ENCODE results near the gene MCM5. TPM values are rescaled to one million over a fixed set of nuclear protein-coding genes. Genes with fewer than 3 reads are reported as not detected.

Gene MCM5
- total RNA-seq, 1 donor from 2014 or later, result 80.9 TPM

DNA sequence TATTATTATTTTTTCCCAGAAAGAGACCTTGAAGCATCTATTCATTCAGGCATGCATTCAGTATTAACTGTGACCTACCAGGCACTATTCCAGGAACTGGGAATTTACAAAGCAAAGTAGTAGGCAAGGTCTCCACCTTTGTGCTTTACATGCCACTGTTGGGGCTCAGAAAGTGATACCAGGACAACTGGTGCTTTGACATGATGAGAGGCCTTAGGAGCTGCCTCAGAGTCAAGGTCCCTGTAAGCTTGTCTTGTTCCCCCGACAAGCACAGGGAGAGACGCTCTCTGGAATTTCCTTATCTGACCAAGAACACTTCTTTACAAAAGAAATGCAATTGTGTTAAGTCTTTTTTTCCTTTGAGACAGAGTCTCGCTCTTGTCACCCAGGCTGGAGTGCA, 21.3 kb upstream of the MCM5 start:
- no peak for DNase-seq (ENCODE audit: low spot score)
- H3K27ac Mint-ChIP-seq (ENCODE audit: unreplicated experiment), result peak overlapping the region; percentile 67
- peaks cover 7% of the 10 kb centered on the region for H3K27me3 Mint-ChIP-seq (ENCODE audit: unreplicated experiment)
- no peaks in the 10 kb centered on the region for H3K36me3 Mint-ChIP-seq (ENCODE audit: low read depth, unreplicated experiment)
- H3K4me3 Mint-ChIP-seq (ENCODE audit: unreplicated experiment), result no peak overlapping the region
- H3K4me1 Mint-ChIP-seq (ENCODE audit: unreplicated experiment), result peaks cover 49% of the 10 kb centered on the region
- no peaks in the 10 kb centered on the region for H3K9me3 Mint-ChIP-seq (ENCODE audit: unreplicated experiment)
- no peak for TF ChIP-seq CTCF (IDR thresholded peaks at IDR 0.05; ENCODE audit: unreplicated experiment)

DNA sequence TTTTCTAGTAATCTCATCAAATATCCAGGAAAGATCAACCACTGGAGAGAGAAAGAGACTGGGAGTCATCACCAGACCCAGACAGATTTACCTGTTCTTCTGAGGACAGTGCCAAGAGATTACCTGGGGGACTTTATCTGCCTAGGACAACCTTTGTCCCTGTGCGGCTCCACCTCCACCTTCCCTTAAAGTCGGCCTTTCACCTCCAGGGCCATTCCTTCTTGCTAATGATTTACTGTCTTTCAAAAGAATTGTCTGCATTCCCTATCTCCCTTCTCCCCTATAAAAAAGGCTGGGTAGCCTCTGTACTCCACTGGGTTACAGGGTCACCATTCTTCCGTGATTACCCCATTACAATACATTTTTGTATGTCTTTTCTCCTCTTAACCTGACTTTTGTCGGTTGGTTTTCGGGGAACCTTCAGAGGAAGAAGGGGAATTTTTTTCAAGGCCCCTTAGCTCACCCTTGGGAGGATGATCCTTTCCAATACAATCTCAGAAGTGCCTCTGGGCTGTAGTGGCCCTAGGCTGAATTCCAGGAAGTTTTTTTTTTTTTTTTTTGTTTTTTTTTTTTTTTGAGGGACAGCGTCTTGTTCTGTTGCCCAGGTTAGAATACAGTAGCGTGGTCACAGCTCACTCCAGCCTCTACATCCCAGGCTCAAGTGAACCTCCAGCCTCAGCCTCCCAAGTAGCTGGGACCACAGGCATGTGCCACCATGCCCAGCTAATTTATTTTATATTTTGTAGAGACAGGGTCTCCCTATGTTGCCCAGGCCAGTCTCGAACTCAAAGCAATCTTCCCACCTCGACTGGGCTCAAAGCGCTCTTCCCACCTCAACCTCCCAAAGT, 20.6 kb upstream of the MCM5 start:
- Mint-ChIP-seq H3K9me3 (ENCODE audit: unreplicated experiment) (no peaks in the 10 kb centered on the region), H3K27me3 (ENCODE audit: unreplicated experiment) (peaks cover 7% of the 10 kb centered on the region), H3K4me3 (ENCODE audit: unreplicated experiment) (peak overlapping the region; percentile 42), H3K36me3 (ENCODE audit: low read depth, unreplicated experiment) (no peaks in the 10 kb centered on the region), H3K27ac (ENCODE audit: unreplicated experiment) (peak overlapping the region; percentile 67), H3K4me1 (ENCODE audit: unreplicated experiment) (peaks cover 44% of the 10 kb centered on the region)
- TF ChIP-seq CTCF (IDR thresholded peaks at IDR 0.05; ENCODE audit: unreplicated experiment), result no peak
- no peak for DNase-seq (ENCODE audit: low spot score)

GRCh38 chr22:35380013-35380412, 19.9 kb upstream of the MCM5 start:
- H3K9me3 Mint-ChIP-seq (ENCODE audit: unreplicated experiment), result no peaks in the 10 kb centered on the region
- no peaks in the 10 kb centered on the region for H3K36me3 Mint-ChIP-seq (ENCODE audit: low read depth, unreplicated experiment)
- DNase-seq (ENCODE audit: low spot score), result no peak
- H3K27ac Mint-ChIP-seq (ENCODE audit: unreplicated experiment), result no peak overlapping the region
- peaks cover 44% of the 10 kb centered on the region for H3K4me1 Mint-ChIP-seq (ENCODE audit: unreplicated experiment)
- H3K4me3 Mint-ChIP-seq (ENCODE audit: unreplicated experiment), result peak overlapping the region; percentile 42
- H3K27me3 Mint-ChIP-seq (ENCODE audit: unreplicated experiment), result peaks cover 7% of the 10 kb centered on the region
- no peak for TF ChIP-seq CTCF (IDR thresholded peaks at IDR 0.05; ENCODE audit: unreplicated experiment)

DNA sequence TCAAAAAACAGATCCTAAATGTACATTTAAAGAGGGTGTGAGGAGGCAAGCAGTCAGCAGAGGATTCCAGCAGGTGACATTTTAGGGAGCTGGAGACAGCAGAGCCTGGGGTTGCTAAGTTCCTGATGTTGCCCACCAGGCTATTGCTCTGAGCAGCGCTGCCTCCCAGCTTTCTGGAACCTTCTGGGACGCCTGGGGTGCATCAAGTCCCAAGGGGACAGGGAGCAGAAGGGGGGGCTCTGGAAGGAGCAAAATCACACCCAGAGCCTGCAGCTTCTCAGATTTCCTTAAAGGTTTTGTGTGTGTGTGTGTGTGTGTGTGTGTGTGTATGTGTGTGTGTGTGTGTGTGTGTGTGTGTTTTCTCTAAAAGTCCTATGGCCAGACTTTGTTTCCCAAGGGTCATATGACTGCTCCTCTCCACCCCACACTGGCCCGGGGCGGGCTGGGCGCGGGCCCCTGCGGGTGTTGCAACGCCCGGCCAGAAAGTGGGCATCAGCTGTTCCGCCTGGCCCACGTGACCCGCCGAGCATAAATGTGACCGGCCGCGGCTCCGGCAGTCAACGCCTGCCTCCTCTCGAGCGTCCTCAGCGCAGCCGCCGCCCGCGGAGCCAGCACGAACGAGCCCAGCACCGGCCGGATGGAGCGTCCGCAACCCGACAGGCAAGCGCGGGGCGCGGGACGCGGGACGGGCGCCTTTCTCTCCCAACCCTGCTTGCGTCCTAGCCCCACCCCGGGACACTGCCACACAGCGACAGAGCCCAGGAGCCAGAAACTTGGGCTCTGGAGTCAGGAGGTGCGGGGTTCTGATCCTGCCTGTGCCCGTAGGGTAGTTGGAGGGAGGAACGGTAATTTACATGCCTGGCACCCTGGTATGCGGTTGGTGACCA, 19.2 kb upstream of the MCM5 start, which contains the start of gene HMOX1:
TSS of gene HMOX1 (plus strand) at position 560 of the 887 bp plus-strand sequence. CDS start at position 638, 78 bp downstream.
- Mint-ChIP-seq H3K4me3 (ENCODE audit: unreplicated experiment) (peak within 1 kb of the TSS; percentile 84), H3K36me3 (ENCODE audit: low read depth, unreplicated experiment) (no peaks in the 10 kb centered on the region), H3K27me3 (ENCODE audit: unreplicated experiment) (peaks cover 4% of the 10 kb centered on the region), H3K9me3 (ENCODE audit: unreplicated experiment) (no peaks in the 10 kb centered on the region), H3K27ac (ENCODE audit: unreplicated experiment) (peak within 1 kb of the TSS; percentile 48), H3K4me1 (ENCODE audit: unreplicated experiment) (peaks cover 44% of the 10 kb centered on the region)
- peak; percentile 81 for DNase-seq (ENCODE audit: low spot score)
- TF ChIP-seq CTCF (IDR thresholded peaks at IDR 0.05; ENCODE audit: unreplicated experiment), result no peak
